ENCODE data around the gene RFWD3. TPM values are rescaled to one million over a fixed set of nuclear protein-coding genes. Genes with fewer than 3 reads are reported as not detected.
A peak's percentile ranks its signal among the peaks of the same experiment; 100 is the strongest.

The RFWD3 gene
- total RNA-seq (10 to 100 TPM; 59.2 to 64.7 TPM), polyA plus RNA-seq (10 to 100 TPM; 12.3 to 20.6 TPM)

GRCh38 chr16:74666425-74667254 is at the start of gene RFWD3:
Gene RFWD3, minus strand, starts transcription at chr16:74666877. Its CDS starts 5,428 bp downstream, at chr16:74661449.
- Mint-ChIP-seq H3K36me3 (peaks cover 24 to 32% of the 10 kb centered on the region in 2 donors), H3K27me3 (no peaks in the 10 kb centered on the region), H3K27ac (peak within 1 kb of the TSS; percentile 91 to 98 (median 96)), H3K9me3 (peaks cover 0 to 3% (median 0%) of the 10 kb centered on the region in 8 donors), H3K4me1 (peaks cover 20 to 52% (median 38%) of the 10 kb centered on the region in 4 donors), H3K4me3 (peak within 1 kb of the TSS; percentile 91 to 100 (median 96))
- Histone ChIP-seq H3K4me1 (ENCODE audit: insufficient read depth, low read length) (peaks cover 33% of the 10 kb centered on the region), H3K27ac (ENCODE audit: low read depth, low read length) (peak within 1 kb of the TSS; percentile 89), H3K27me3 (ENCODE audit: insufficient read depth, low read length) (no peaks in the 10 kb centered on the region), H3K4me3 (ENCODE audit: low read length in 2 of 2) (peak within 1 kb of the TSS; percentile 73 to 96), H3K36me3 (ENCODE audit: insufficient read depth, low read length) (peaks cover 21% of the 10 kb centered on the region), H3K9me3 (ENCODE audit: control insufficient read depth in 1 of 2, low read length in 2 of 2) (no peaks in the 10 kb centered on the region)
- peak; percentile 95 to 99 (median 98) for DNase-seq
- POLR2A ChIA-PET (ENCODE audit: partially characterized antibody), result interaction anchor here (0.9 to 5.6 kb wide), 14 partner anchors 10 to 981 kb away, joined by 3 to 54 read pairs (median 6); partner anchors contain the start of genes ADAT1, GLG1, KARS1 and MLKL
- intact Hi-C loops (cut with micrococcal nuclease), result loop anchor here (1.0 to 5.0 kb wide), 5 partner anchors 35 to 982 kb away; partner anchors contain the start of genes GLG1 and PSMD7
- CTCF ChIA-PET (ENCODE audit: partially characterized antibody), result interaction anchor here (0.7 to 3.0 kb wide), 11 partner anchors 9 to 799 kb away, joined by 3 to 15 read pairs (median 4); partner anchors contain the start of gene MLKL

GRCh38 chr16:74716355-74716754 is 49.7 kb upstream of the RFWD3 start:
- H3K36me3 Mint-ChIP-seq, result no peaks in the 10 kb centered on the region
- no peaks in the 10 kb centered on the region for H3K27me3 ChIP-seq (ENCODE audit: insufficient read depth, low read length)
- H3K27ac Mint-ChIP-seq, result no peak overlapping the region
- no peak overlapping the region for H3K4me3 ChIP-seq (ENCODE audit: low read length in 2 of 2)
- intact Hi-C loops (cut with micrococcal nuclease), result no loop called here
- H3K36me3 ChIP-seq (ENCODE audit: insufficient read depth, low read length), result no peaks in the 10 kb centered on the region
- H3K4me1 Mint-ChIP-seq, result no peaks in the 10 kb centered on the region
- H3K4me1 ChIP-seq (ENCODE audit: insufficient read depth, low read length), result no peaks in the 10 kb centered on the region
- no peaks in the 10 kb centered on the region for H3K27me3 Mint-ChIP-seq
- CTCF ChIA-PET (ENCODE audit: partially characterized antibody), result no interaction called here
- no peak overlapping the region for H3K27ac ChIP-seq (ENCODE audit: low read depth, low read length)
- no peak overlapping the region for H3K4me3 Mint-ChIP-seq
- no peak for DNase-seq
- no peaks in the 10 kb centered on the region for H3K9me3 ChIP-seq (ENCODE audit: control insufficient read depth in 1 of 2, low read length in 2 of 2)
- POLR2A ChIA-PET (ENCODE audit: partially characterized antibody), result no interaction called here
- no peaks in the 10 kb centered on the region for H3K9me3 Mint-ChIP-seq

GRCh38 chr16:74713876-74714275 is 47.2 kb upstream of the RFWD3 start:
- intact Hi-C loops (cut with micrococcal nuclease), result no loop called here
- Histone ChIP-seq H3K27me3 (ENCODE audit: insufficient read depth, low read length) (no peaks in the 10 kb centered on the region), H3K4me1 (ENCODE audit: insufficient read depth, low read length) (no peaks in the 10 kb centered on the region), H3K4me3 (ENCODE audit: low read length in 2 of 2) (no peak overlapping the region), H3K27ac (ENCODE audit: low read depth, low read length) (no peak overlapping the region), H3K9me3 (ENCODE audit: control insufficient read depth in 1 of 2, low read length in 2 of 2) (no peaks in the 10 kb centered on the region), H3K36me3 (ENCODE audit: insufficient read depth, low read length) (no peaks in the 10 kb centered on the region)
- ChIA-PET CTCF (ENCODE audit: partially characterized antibody) (interaction anchor here (4.9 to 6.6 kb wide), 2 partner anchors 15 to 149 kb away, joined by 70 to 83 read pairs; partner anchors contain the start of gene MLKL), POLR2A (ENCODE audit: partially characterized antibody) (interaction anchor here (1.9 kb wide), 1 partner anchor 13 kb away, joined by 7 read pairs; the partner anchor contains the start of gene MLKL)
- Mint-ChIP-seq H3K9me3 (no peaks in the 10 kb centered on the region), H3K27ac (no peak overlapping the region), H3K36me3 (no peaks in the 10 kb centered on the region), H3K27me3 (no peaks in the 10 kb centered on the region), H3K4me3 (no peak overlapping the region), H3K4me1 (peaks cover 4 to 6% (median 6%) of the 10 kb centered on the region in 4 donors)
- DNase-seq, result no peak

GRCh38 chr16:74713325-74713724 is 46.6 kb upstream of the RFWD3 start:
- H3K4me3 ChIP-seq (ENCODE audit: low read length in 2 of 2), result no peak overlapping the region
- H3K27ac ChIP-seq (ENCODE audit: low read depth, low read length), result no peak overlapping the region
- CTCF ChIA-PET (ENCODE audit: partially characterized antibody), result interaction anchor here (0.9 to 6.6 kb wide), 3 partner anchors 8 to 150 kb away, joined by 3 to 83 read pairs (median 70); partner anchors contain the start of gene MLKL
- H3K36me3 ChIP-seq (ENCODE audit: insufficient read depth, low read length), result no peaks in the 10 kb centered on the region
- no peak for DNase-seq
- H3K4me1 ChIP-seq (ENCODE audit: insufficient read depth, low read length), result no peaks in the 10 kb centered on the region
- Mint-ChIP-seq H3K4me3 (no peak overlapping the region), H3K27me3 (no peaks in the 10 kb centered on the region), H3K4me1 (peaks cover 4 to 6% (median 6%) of the 10 kb centered on the region in 4 donors), H3K27ac (no peak overlapping the region), H3K36me3 (no peaks in the 10 kb centered on the region), H3K9me3 (no peaks in the 10 kb centered on the region)
- intact Hi-C loops (cut with micrococcal nuclease), result no loop called here
- POLR2A ChIA-PET (ENCODE audit: partially characterized antibody), result interaction anchor here (1.9 kb wide), 1 partner anchor 12 kb away, joined by 7 read pairs; the partner anchor contains the start of gene MLKL
- H3K9me3 ChIP-seq (ENCODE audit: control insufficient read depth in 1 of 2, low read length in 2 of 2), result no peaks in the 10 kb centered on the region
- no peaks in the 10 kb centered on the region for H3K27me3 ChIP-seq (ENCODE audit: insufficient read depth, low read length)

GRCh38 chr16:74711938-74712337 is 45.3 kb upstream of the RFWD3 start:
- DNase-seq, result no peak
- peaks cover 4 to 6% (median 6%) of the 10 kb centered on the region in 4 donors for H3K4me1 Mint-ChIP-seq
- H3K27me3 Mint-ChIP-seq, result no peaks in the 10 kb centered on the region
- Histone ChIP-seq H3K9me3 (ENCODE audit: control insufficient read depth in 1 of 2, low read length in 2 of 2) (no peaks in the 10 kb centered on the region), H3K27me3 (ENCODE audit: insufficient read depth, low read length) (no peaks in the 10 kb centered on the region), H3K4me3 (ENCODE audit: low read length in 2 of 2) (no peak overlapping the region), H3K36me3 (ENCODE audit: insufficient read depth, low read length) (no peaks in the 10 kb centered on the region), H3K27ac (ENCODE audit: low read depth, low read length) (no peak overlapping the region), H3K4me1 (ENCODE audit: insufficient read depth, low read length) (no peaks in the 10 kb centered on the region)
- intact Hi-C loops (cut with micrococcal nuclease), result no loop called here
- POLR2A ChIA-PET (ENCODE audit: partially characterized antibody), result interaction anchor here (1.9 kb wide), 1 partner anchor 11 kb away, joined by 7 read pairs; the partner anchor contains the start of gene MLKL
- H3K27ac Mint-ChIP-seq, result peak overlapping the region in 2 of 7 donors; percentile 5 to 22
- H3K4me3 Mint-ChIP-seq, result no peak overlapping the region
- H3K36me3 Mint-ChIP-seq, result no peaks in the 10 kb centered on the region
- no peaks in the 10 kb centered on the region for H3K9me3 Mint-ChIP-seq
- CTCF ChIA-PET (ENCODE audit: partially characterized antibody), result interaction anchor here (1.2 to 6.6 kb wide), 5 partner anchors 8 to 399 kb away, joined by 3 to 83 read pairs (median 3); partner anchors contain the start of gene MLKL

GRCh38 chr16:74710401-74710800 is 43.7 kb upstream of the RFWD3 start:
- no peak overlapping the region for H3K4me3 ChIP-seq (ENCODE audit: low read length in 2 of 2)
- no peaks in the 10 kb centered on the region for H3K9me3 ChIP-seq (ENCODE audit: control insufficient read depth in 1 of 2, low read length in 2 of 2)
- Mint-ChIP-seq H3K4me1 (peaks cover 4 to 6% (median 6%) of the 10 kb centered on the region in 4 donors), H3K27ac (no peak overlapping the region), H3K9me3 (no peaks in the 10 kb centered on the region), H3K27me3 (no peaks in the 10 kb centered on the region), H3K4me3 (no peak overlapping the region), H3K36me3 (no peaks in the 10 kb centered on the region)
- POLR2A ChIA-PET (ENCODE audit: partially characterized antibody), result interaction anchor here (1.1 kb wide), 1 partner anchor 10 kb away, joined by 8 read pairs; the partner anchor contains the start of gene MLKL
- H3K27ac ChIP-seq (ENCODE audit: low read depth, low read length), result no peak overlapping the region
- H3K4me1 ChIP-seq (ENCODE audit: insufficient read depth, low read length), result no peaks in the 10 kb centered on the region
- intact Hi-C loops (cut with micrococcal nuclease), result no loop called here
- no peaks in the 10 kb centered on the region for H3K27me3 ChIP-seq (ENCODE audit: insufficient read depth, low read length)
- no peak for DNase-seq
- CTCF ChIA-PET (ENCODE audit: partially characterized antibody), result interaction anchor here (0.6 to 6.6 kb wide), 10 partner anchors 10 to 401 kb away, joined by 3 to 83 read pairs (median 4); partner anchors contain the start of gene MLKL
- H3K36me3 ChIP-seq (ENCODE audit: insufficient read depth, low read length), result no peaks in the 10 kb centered on the region

Data from CD4-positive, alpha-beta memory T cell (primary cell).